ENCODE results near the gene MAN1A1. TPM values are rescaled to one million over a fixed set of nuclear protein-coding genes. Genes with fewer than 3 reads are reported as not detected.
"Not testable (repeated sequence)": the region's sequence is repeated elsewhere in the genome, so short reads cannot be mapped to it uniquely, and the experiment has no call there.

The MAN1A1 gene
- total RNA-seq, 3 donors from 2014 or later, result 45.1 to 74.2 (median 66.4) TPM

- no peak for TF ChIP-seq CTCF (IDR thresholded peaks at IDR 0.05)
- Histone ChIP-seq H3K9me3 (no peaks in the 10 kb centered on the region), H3K36me3 (ENCODE audit: low read depth) (no peaks in the 10 kb centered on the region), H3K4me1 (ENCODE audit: low read depth) (no peaks in the 10 kb centered on the region), H3K4me3 (no peak overlapping the region)
- no peak for DNase-seq
- ATAC-seq, result no peak
- intact Hi-C loops (cut with DNase I, micrococcal nuclease), result no loop called here
Observed at GRCh38 chr6:119170447-119171087, 179.0 kb downstream of the MAN1A1 start.

- TF ChIP-seq CTCF (IDR thresholded peaks at IDR 0.05), result no peak
- H3K36me3 ChIP-seq (ENCODE audit: low read depth), result no peaks in the 10 kb centered on the region
- no peak overlapping the region for H3K4me3 ChIP-seq
- no peak for DNase-seq
- no peaks in the 10 kb centered on the region for H3K4me1 ChIP-seq (ENCODE audit: low read depth)
- ATAC-seq, result no peak
- intact Hi-C loops (cut with DNase I, micrococcal nuclease), result no loop called here
- H3K9me3 ChIP-seq, result no peaks in the 10 kb centered on the region
Observed at GRCh38 chr6:119170103-119170446, 179.5 kb downstream of the MAN1A1 start.

- intact Hi-C loops (cut with DNase I, micrococcal nuclease); H3K9me3 ChIP-seq; ATAC-seq; DNase-seq; H3K36me3 ChIP-seq (ENCODE audit: low read depth); H3K4me1 ChIP-seq (ENCODE audit: low read depth); H3K4me3 ChIP-seq: not testable (repeated sequence)
Observed at GRCh38 chr6:119169355-119169754, 180.2 kb downstream of the MAN1A1 start.

- ATAC-seq (no peak), DNase-seq (no peak)
- intact Hi-C loops (cut with DNase I, micrococcal nuclease), result no loop called here
Observed at GRCh38 chr6:119166024-119166784, 183.4 kb downstream of the MAN1A1 start.

GRCh38 chr6:119163006-119163405 is 186.6 kb downstream of the MAN1A1 start:
- no peak overlapping the region for H3K4me3 ChIP-seq
- H3K36me3 ChIP-seq (ENCODE audit: low read depth), result no peaks in the 10 kb centered on the region
- H3K9me3 ChIP-seq, result no peaks in the 10 kb centered on the region
- ATAC-seq (no peak), DNase-seq (no peak)
- intact Hi-C loops (cut with DNase I, micrococcal nuclease), result no loop called here
- TF ChIP-seq CTCF (IDR thresholded peaks at IDR 0.05), result no peak
- H3K4me1 ChIP-seq (ENCODE audit: low read depth), result no peaks in the 10 kb centered on the region

More at GRCh38 chr6:119166024-119166784, 183.4 kb downstream of the MAN1A1 start:
- no peak for TF ChIP-seq CTCF (IDR thresholded peaks at IDR 0.05)
- Histone ChIP-seq H3K4me1 (ENCODE audit: low read depth) (no peaks in the 10 kb centered on the region), H3K4me3 (no peak overlapping the region), H3K36me3 (ENCODE audit: low read depth) (no peaks in the 10 kb centered on the region), H3K9me3 (no peaks in the 10 kb centered on the region)

DNA sequence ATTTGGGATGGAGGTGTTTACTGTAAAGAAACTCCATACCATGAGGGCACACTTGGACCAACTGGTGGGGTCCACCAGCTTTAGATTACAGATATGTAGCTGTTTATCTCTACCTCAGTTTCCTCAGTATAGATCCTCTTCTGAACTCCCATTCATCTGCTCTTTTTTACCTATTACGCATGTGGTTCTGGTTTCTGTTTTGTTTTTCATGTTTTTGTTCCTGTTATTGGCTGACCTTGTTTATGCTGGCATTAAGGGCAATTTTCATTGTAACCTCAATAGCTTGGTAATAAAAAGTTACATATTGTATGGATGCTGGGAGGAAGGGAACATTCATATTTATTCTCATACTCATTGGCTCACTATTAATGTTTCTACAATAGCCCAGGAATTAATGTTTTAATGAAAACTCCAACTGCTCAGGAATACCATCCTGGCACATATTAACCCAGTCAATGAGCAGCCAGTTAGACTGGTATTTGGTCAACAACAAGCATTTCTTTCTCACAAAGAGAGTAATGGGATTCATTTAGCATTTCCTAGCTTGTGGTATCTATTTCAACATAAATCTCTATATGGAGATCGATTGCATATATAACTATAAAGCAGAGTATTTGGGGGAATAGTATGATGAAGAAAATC is 187.3 kb downstream of the MAN1A1 start:
- TF ChIP-seq CTCF (IDR thresholded peaks at IDR 0.05), result no peak
- Histone ChIP-seq H3K4me3 (no peak overlapping the region), H3K9me3 (no peaks in the 10 kb centered on the region), H3K4me1 (ENCODE audit: low read depth) (no peaks in the 10 kb centered on the region), H3K36me3 (ENCODE audit: low read depth) (no peaks in the 10 kb centered on the region)
- ATAC-seq (no peak), DNase-seq (no peak)
- intact Hi-C loops (cut with DNase I, micrococcal nuclease), result no loop called here

Measured in mucosa of descending colon (tissue), 3 donors.